OCI-LY7 (cell line): ENCODE data around the gene HLA-F. TPM values are rescaled to one million over a fixed set of nuclear protein-coding genes. Genes with fewer than 3 reads are reported as not detected.

Experiments used
- BruUV-seq: library from RNA; stranded (reverse); fragments of 400-500 nt; replicated peaks from 2 replicates; lab custom pipeline; 2021; lab: Mats Ljungman, UMichigan
- CTCF ChIA-PET: fragments of 300-600 bp; sonication (Branson Sonifier 250); formaldehyde crosslinking; loops from one replicate; lab custom pipeline; 2022; ENCODE audit warnings: antibody characterized with exemption; ENCODE audit not compliant: unreplicated experiment; lab: Charles Lee
- POLR2A ChIA-PET: fragments of 300-600 bp; sonication (Branson Sonifier 250); formaldehyde crosslinking; loops from one replicate; lab custom pipeline; 2022; ENCODE audit warnings: antibody characterized with exemption; lab: Charles Lee
- DNase-seq: peaks from one replicate; pipeline ENCODE4 v3.0.0-alpha.2; 2015; ENCODE audit warnings: low spot score
- H2AFZ ChIP-seq: fragments of 200-600 bp; sonication (generic), shearing (Covaris generic); 2 replicates; pipeline ENCODE4 v1.6.1; 2014; ENCODE audit warnings: mild to moderate bottlenecking, antibody characterized with exemption, low read length, moderate library complexity
- H3K27ac ChIP-seq: fragments of 200-600 bp; sonication (generic); 2 replicates; pipeline ENCODE4 v1.5.1; 2014; ENCODE audit warnings: mixed run types, low read depth, mild to moderate bottlenecking, moderate library complexity, low read length, inconsistent platforms; ENCODE audit not compliant: poor library complexity, severe bottlenecking
- H3K36me3 ChIP-seq: fragments of 200-600 bp; sonication (generic); 2 replicates; pipeline ENCODE4 v1.6.1; 2014; ENCODE audit warnings: mild to moderate bottlenecking, antibody characterized with exemption, low read length, moderate library complexity, mixed read lengths; ENCODE audit not compliant: insufficient read depth
- H3K4me1 ChIP-seq: fragments of 200-600 bp; sonication (generic); 2 replicates; pipeline ENCODE4 v1.5.1; 2014; ENCODE audit warnings: mild to moderate bottlenecking, low read length; ENCODE audit not compliant: insufficient read depth, poor library complexity, severe bottlenecking
- H3K4me2 ChIP-seq: fragments of 200-600 bp; sonication (generic); 2 replicates; pipeline ENCODE4 v1.6.1; 2014; ENCODE audit warnings: mild to moderate bottlenecking, low read length
- H3K4me3 ChIP-seq: fragments of 200-600 bp; sonication (generic); 2 replicates; pipeline ENCODE4 v1.5.1; 2014; ENCODE audit warnings: mild to moderate bottlenecking, low read depth, low read length; ENCODE audit not compliant: poor library complexity, severe bottlenecking
- H3K79me2 ChIP-seq: fragments of 200-600 bp; sonication (generic); 2 replicates; pipeline ENCODE4 v1.6.1; 2016; ENCODE audit warnings: low read depth, mild to moderate bottlenecking, low read length, moderate library complexity, mixed read lengths; ENCODE audit not compliant: insufficient read depth
- H3K9me2 ChIP-seq: fragments of 200-600 bp; sonication (generic); 2 replicates; pipeline ENCODE4 v1.6.1; 2016; ENCODE audit warnings: mild to moderate bottlenecking, low read length, mixed read lengths; ENCODE audit not compliant: insufficient read depth
- H3K9me3 ChIP-seq: fragments of 200-600 bp; sonication (generic); 2 replicates; pipeline ENCODE4 v1.6.1; 2014; ENCODE audit warnings: mild to moderate bottlenecking, mixed run types, low read length, mixed read lengths
- H4K20me1 ChIP-seq: fragments of 200-600 bp; sonication (generic); 2 replicates; pipeline ENCODE4 v1.6.1; 2014; ENCODE audit warnings: mild to moderate bottlenecking, antibody characterized with exemption, low read length, moderate library complexity, mixed read lengths; ENCODE audit not compliant: insufficient read depth
- CTCF ChIP-seq: fragments of 200-600 bp; sonication (generic); conservative IDR thresholded peaks from 2 replicates; pipeline ENCODE4 v1.5.1; 2014; ENCODE audit warnings: mild to moderate bottlenecking, antibody characterized with exemption, low read length, moderate library complexity, mixed read lengths
- EZH2phosphoT487 ChIP-seq: fragments of 200-600 bp; sonication (generic); IDR thresholded peaks from 2 replicates; pipeline ENCODE4 v1.6.1; 2018; ENCODE audit warnings: low read depth, borderline replicate concordance, mild to moderate bottlenecking, mixed run types, antibody characterized with exemption, low read length, moderate library complexity, mixed read lengths
- intact Hi-C: fragments of 100-400 bp; cut with micrococcal nuclease; formaldehyde crosslinking; loops from one replicate; pipeline ENCODE4 v1.10.0; 2022; ENCODE audit not compliant: unreplicated experiment
- total RNA-seq, 2 experiments: library from RNA; depleted of rRNA in 1 of 2; stranded (reverse); fragments of >200 nt in 1 of 2; shearing (Covaris generic) in 1 of 2; gene quantifications; 2 replicates each; pipeline ENCODE4 v1.2.3, GENCODE V29; 2014 to 2022

The HLA-F gene
- total RNA-seq, 2 experiments from 2014 or later: 56.0 to 83.2 TPM

GRCh38 chr6:29736563-29736962 lies 13.3 kb downstream of the HLA-F start:
- H3K27ac ChIP-seq: no peak overlapping the region
- no peak overlapping the region for H2AFZ ChIP-seq
- no peaks in the 10 kb centered on the region for H3K9me2 ChIP-seq
- no peak for DNase-seq
- BruUV-seq: no TSS peak
- no peak for TF ChIP-seq EZH2phosphoT487
- no peak for TF ChIP-seq CTCF
- no peaks in the 10 kb centered on the region for H3K4me1 ChIP-seq
- H3K9me3 ChIP-seq: no peaks in the 10 kb centered on the region
- no peak overlapping the region for H3K4me3 ChIP-seq
- H3K36me3 ChIP-seq: no peaks in the 10 kb centered on the region
- no peaks in the 10 kb centered on the region for H3K79me2 ChIP-seq
- ChIA-PET POLR2A (no interaction called here), CTCF (no interaction called here)
- H4K20me1 ChIP-seq: no peaks in the 10 kb centered on the region
- no peak overlapping the region for H3K4me2 ChIP-seq
- intact Hi-C loops: no loop called here

GRCh38 chr6:29737707-29738630 lies 14.7 kb downstream of the HLA-F start:
- peak; percentile 72 for DNase-seq
- H3K4me3 ChIP-seq: no peak overlapping the region
- no peaks in the 10 kb centered on the region for H3K9me2 ChIP-seq
- intact Hi-C loops: loop anchor here (1.0 to 2.0 kb wide), 2 partner anchors 15 to 97 kb away; no protein-coding TSS in a partner anchor
- POLR2A ChIA-PET: interaction anchor here (1.3 kb wide), 1 partner anchor 11 kb away, joined by 4 read pairs; no protein-coding TSS in a partner anchor
- H3K27ac ChIP-seq: no peak overlapping the region
- H3K4me1 ChIP-seq: no peaks in the 10 kb centered on the region
- CTCF ChIA-PET: interaction anchor here (0.6 to 1.3 kb wide), 3 partner anchors 73 to 97 kb away, joined by 3 to 5 read pairs (median 3); no protein-coding TSS in a partner anchor
- H3K36me3 ChIP-seq: no peaks in the 10 kb centered on the region
- H3K79me2 ChIP-seq: no peaks in the 10 kb centered on the region
- no peak overlapping the region for H3K4me2 ChIP-seq
- TF ChIP-seq CTCF (peak; percentile 89), EZH2phosphoT487 (no peak)
- no TSS peak for BruUV-seq
- H3K9me3 ChIP-seq: no peaks in the 10 kb centered on the region
- no peaks in the 10 kb centered on the region for H4K20me1 ChIP-seq
- H2AFZ ChIP-seq: no peak overlapping the region
